K562 (cell line): Measurements from ENCODE around the gene NUPR1. TPM values are rescaled to one million over a fixed set of nuclear protein-coding genes. Genes with fewer than 3 reads are reported as not detected.

Experiments used
- ATAC-seq: fragments of 200-7000 bp; cut with Tn5 transposase; 3 replicates; pipeline ENCODE4 v1.9.1; 2020; ENCODE audit warnings: moderate library complexity
- BruUV-seq: library from RNA; stranded (reverse); fragments of 400-500 nt; replicated peaks from 2 replicates; lab custom pipeline; 2021; lab: Mats Ljungman, UMichigan
- CTCF ChIA-PET: fragments of 300-600 bp; formaldehyde crosslinking; extraction: SDS; loops from one replicate; lab custom pipeline; 2021; ENCODE audit warnings: low intra/inter-chr PET ratio; lab: Yijun Ruan, JAX
- POLR2A ChIA-PET: fragments of 300-600, 350-650 bp; sonication (Branson Sonifier 250); formaldehyde crosslinking; extraction: SDS; loops from one replicate; lab custom pipeline; 2021; ENCODE audit warnings: antibody characterized with exemption, inconsistent platforms; lab: Yijun Ruan, JAX
- DNase-seq, 4 experiments: peaks; one replicate each; pipeline versions ENCODE4 v3.0.0 to v3.0.0-alpha.2; 2011 to 2018; ENCODE audit warnings: low spot score in 3 of 4, mixed read lengths in 3 of 4; ENCODE audit errors: extremely low read depth in 1 of 4
- FAIRE-seq: peaks from 2 replicates; lab custom pipeline; 2011; peaks lifted over from hg19 to GRCh38; lab: Jason Lieb, UNC
- H2AFZ ChIP-seq: 2 replicates; pipeline ENCODE4 v1.6.0; 2011; ENCODE audit warnings: low read depth, low read length, control low read depth, inconsistent platforms
- H3K27ac ChIP-seq: fragments of 200-600 bp; 3 replicates; pipeline ENCODE4 v1.8.0; 2011; ENCODE audit warnings: low read depth, mild to moderate bottlenecking, control low read depth, inconsistent platforms, low read length, moderate library complexity, mixed read lengths; ENCODE audit errors: extremely low read depth
- H3K27me3 ChIP-seq, 2 experiments: fragments of 300-600 bp in 1 of 2; 2 replicates in 1 of 2; 3 replicates in 1 of 2; pipeline versions ENCODE4 v1.6.0 to v1.8.0; 2011; ENCODE audit warnings: inconsistent platforms in 2 of 2, low read length in 2 of 2, mild to moderate bottlenecking in 1 of 2, mixed read lengths in 1 of 2, moderate library complexity in 1 of 2; ENCODE audit not compliant: control insufficient read depth in 2 of 2, insufficient read depth in 2 of 2
- H3K36me3 ChIP-seq: fragments of 300-600 bp; 3 replicates; pipeline ENCODE4 v1.8.0; 2011; ENCODE audit warnings: mild to moderate bottlenecking, low read length, inconsistent platforms; ENCODE audit not compliant: control insufficient read depth, insufficient read depth
- H3K4me1 ChIP-seq, 2 experiments: fragments of 200-600 bp in 1 of 2; replicated peaks in 1 of 2; 2 replicates in 1 of 2; 3 replicates in 1 of 2; pipeline versions ENCODE4 v1.5.1 to v1.8.0; 2011; ENCODE audit warnings: inconsistent platforms in 2 of 2, low read length in 2 of 2, mild to moderate bottlenecking in 1 of 2, mixed read lengths in 1 of 2, moderate library complexity in 1 of 2; ENCODE audit not compliant: control insufficient read depth in 2 of 2, insufficient read depth in 2 of 2
- H3K4me2 ChIP-seq: 2 replicates; pipeline ENCODE4 v1.6.1; 2011; ENCODE audit warnings: low read length, control low read depth, inconsistent platforms, mixed read lengths; ENCODE audit not compliant: insufficient read depth
- H3K4me3 ChIP-seq: fragments of 200-600 bp; sonication (generic), shearing (Covaris generic); 2 replicates; pipeline ENCODE4 v1.5.1; 2016; ENCODE audit warnings: control low read depth, inconsistent platforms
- H3K79me2 ChIP-seq: fragments of 200-600 bp; 3 replicates; pipeline ENCODE4 v1.8.0; 2011; ENCODE audit warnings: low read length, inconsistent platforms; ENCODE audit not compliant: control insufficient read depth, insufficient read depth
- H3K9ac ChIP-seq, 2 experiments: 2 replicates each; pipeline versions ENCODE4 v1.6.0 to v1.6.1; 2011; ENCODE audit warnings: low read depth in 2 of 2, low read length in 2 of 2, control low read depth in 1 of 2, inconsistent platforms in 1 of 2, mild to moderate bottlenecking in 1 of 2, mixed read lengths in 1 of 2; ENCODE audit not compliant: insufficient read depth in 1 of 2
- H3K9me1 ChIP-seq: one replicate; pipeline ENCODE4 v1.6.0; 2011; ENCODE audit warnings: inconsistent platforms, mild to moderate bottlenecking, low read length, moderate library complexity; ENCODE audit not compliant: control insufficient read depth, insufficient read depth
- H3K9me3 ChIP-seq: replicated peaks from 2 replicates; pipeline ENCODE4 v1.5.1; 2011; ENCODE audit warnings: low read depth, low read length, inconsistent platforms; ENCODE audit not compliant: control insufficient read depth, insufficient read depth
- H4K20me1 ChIP-seq: replicated peaks from 2 replicates; pipeline ENCODE4 v1.6.1; 2011; ENCODE audit warnings: low read length, inconsistent platforms, mixed read lengths; ENCODE audit not compliant: control insufficient read depth, insufficient read depth
- CBX2 ChIP-seq: fragments of 200-600 bp; sonication (generic); IDR thresholded peaks from one replicate; pipeline ENCODE4 v1.6.1; 2012; ENCODE audit warnings: mild to moderate bottlenecking, low read length, inconsistent platforms; ENCODE audit not compliant: insufficient read depth, poor library complexity, severe bottlenecking
- CHCHD3 ChIP-seq: fragments of 250-450 bp; sonication (Bioruptor Pico); IDR thresholded peaks from 2 replicates; pipeline ENCODE4 v2.1.2; 2022; ENCODE audit warnings: mild to moderate bottlenecking
- ZNF77 ChIP-seq: fragments of 250-450 bp; sonication (Bioruptor Pico); IDR thresholded peaks from 2 replicates; pipeline ENCODE4 v1.5.0; 2020
- WGBS: fragments of 100-300 bp; shearing (Covaris generic); methylation state at CpG from one replicate; pipeline ENCODE4 v1.1.6; 2016; ENCODE audit warnings: low coverage, mixed read lengths; ENCODE audit not compliant: insufficient coverage; ENCODE audit errors: missing lambda C conversion rate; 5-methylcytosine and 5-hydroxymethylcytosine counted together
- in situ Hi-C: fragments of 300-500 bp; cut with MboI; formaldehyde crosslinking; loops from 4 replicates; pipeline ENCODE4 v1.15.0; 2018; ENCODE audit warnings: inconsistent platforms, mixed read lengths
- intact Hi-C: fragments of 100-400 bp; cut with micrococcal nuclease; formaldehyde crosslinking; loops from 2 replicates; pipeline ENCODE4 v1.14.2; 2022
- polyA plus RNA-seq, 8 experiments: library from polyadenylated mRNA; depleted of rRNA in 4 of 8; stranded (reverse) in 5 of 8; unstranded in 3 of 8; fragments of >200 nt; fragmentation: Nextera tagmentation in 2 of 8; fragmentation: Illumina TruSeq in 1 of 8; extraction: Ambion mirVana in 2 of 8; extraction: Trizol in 1 of 8; gene quantifications; 2 replicates each; pipeline versions ENCODE4 v1.2.1 to v1.2.3, GENCODE V29; 2011 to 2014; ENCODE audit warnings: inconsistent platforms in 1 of 8, missing spikeins in 1 of 8
- total RNA-seq, 7 experiments: library from RNA; depleted of rRNA in 6 of 7; stranded (reverse); fragments of >200 nt in 6 of 7; fragmentation: Illumina TruSeq in 2 of 7; extraction: Trizol in 2 of 7; gene quantifications; 2 replicates each; pipeline versions ENCODE4 v1.2.1 to v1.2.3, GENCODE V29; 2011 to 2021; ENCODE audit warnings: low replicate concordance in 1 of 7
- TF ChIP-seq, protein P1 (sequence below): conservative IDR thresholded peaks from 2 replicates; pipeline ENCODE4 v1.6.1; 2011; ENCODE audit warnings: low read depth, mild to moderate bottlenecking, low read length; ENCODE audit not compliant: control insufficient read depth

NUPR1 gene
- total and polyA plus RNA-seq, 9 of the 15 experiments (the other 6 are each of a cell fraction or from before 2014, with no cell fraction given): 0.07 to 1.5 (median 0.27) TPM

GRCh38 chr16:28511031-28511430 is 27.7 kb downstream of the NUPR1 start:
- POLR2A ChIA-PET: interaction anchor here (0.7 kb wide), 1 partner anchor 64 kb away, joined by 3 read pairs; no protein-coding TSS in a partner anchor
- CTCF ChIA-PET: no interaction called here

More at GRCh38 chr16:28511031-28511430, 27.7 kb downstream of the NUPR1 start:
- WGBS: 12% methylated on average over 3 of the region's 3 CpGs
- ATAC-seq (no peak), DNase-seq (no peak), FAIRE-seq (no peak)
- TF ChIP-seq CBX2 (no peak), CHCHD3 (CRISPR knock-in tag) (no peak), ZNF77 (no peak)
- TF ChIP-seq, protein P1, sequence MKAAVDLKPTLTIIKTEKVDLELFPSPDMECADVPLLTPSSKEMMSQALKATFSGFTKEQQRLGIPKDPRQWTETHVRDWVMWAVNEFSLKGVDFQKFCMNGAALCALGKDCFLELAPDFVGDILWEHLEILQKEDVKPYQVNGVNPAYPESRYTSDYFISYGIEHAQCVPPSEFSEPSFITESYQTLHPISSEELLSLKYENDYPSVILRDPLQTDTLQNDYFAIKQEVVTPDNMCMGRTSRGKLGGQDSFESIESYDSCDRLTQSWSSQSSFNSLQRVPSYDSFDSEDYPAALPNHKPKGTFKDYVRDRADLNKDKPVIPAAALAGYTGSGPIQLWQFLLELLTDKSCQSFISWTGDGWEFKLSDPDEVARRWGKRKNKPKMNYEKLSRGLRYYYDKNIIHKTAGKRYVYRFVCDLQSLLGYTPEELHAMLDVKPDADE: no peak
- BruUV-seq: no TSS peak
- no peaks in the 10 kb centered on the region for H3K79me2 ChIP-seq
- peaks cover 0 to 10% of the 10 kb centered on the region in 2 experiments; a peak in 3 of 5 replicates for H3K4me1 ChIP-seq
- no peak overlapping the region for H2AFZ ChIP-seq
- no peak overlapping the region for H3K4me2 ChIP-seq
- H3K4me3 ChIP-seq: no peak overlapping the region
- no peaks in the 10 kb centered on the region for H3K9me1 ChIP-seq
- intact Hi-C loops (no loop called here), in situ Hi-C loops (no loop called here)
- no peaks in the 10 kb centered on the region for H3K9me3 ChIP-seq
- H3K9ac ChIP-seq: no peak overlapping the region
- no peaks in the 10 kb centered on the region for H3K36me3 ChIP-seq
- H4K20me1 ChIP-seq: no peaks in the 10 kb centered on the region
- no peak overlapping the region for H3K27ac ChIP-seq
- peaks cover 0 to 4% of the 10 kb centered on the region in 2 experiments; a peak in 3 of 5 replicates for H3K27me3 ChIP-seq
